Skeletal muscle tissue (tissue), 4 donors: ENCODE results near the gene NKD2. TPM values are rescaled to one million over a fixed set of nuclear protein-coding genes. Genes with fewer than 3 reads are reported as not detected.
"Not testable (repeated sequence)": the region's sequence is repeated elsewhere in the genome, so short reads cannot be mapped to it uniquely, and the experiment has no call there.

Source experiments
- H3K27ac ChIP-seq: one replicate; pipeline ENCODE4 v1.7.0; 2013; ENCODE audit warnings: mild to moderate bottlenecking, low read depth, low read length, inconsistent platforms
- H3K27me3 ChIP-seq, 3 donors: one replicate each; pipeline ENCODE4 v1.7.0; 2013; ENCODE audit warnings: low read length in 3 of 3; ENCODE audit not compliant: control insufficient read depth in 3 of 3, insufficient read depth in 3 of 3
- H3K36me3 ChIP-seq, 3 donors: one replicate each; pipeline ENCODE4 v1.7.0; 2013; ENCODE audit warnings: low read length in 3 of 3; ENCODE audit not compliant: control insufficient read depth in 3 of 3, insufficient read depth in 3 of 3
- H3K4me1 ChIP-seq, 3 donors: one replicate each; pipeline ENCODE4 v1.7.0; 2013; ENCODE audit warnings: low read length in 3 of 3, mild to moderate bottlenecking in 3 of 3; ENCODE audit not compliant: control insufficient read depth in 3 of 3, insufficient read depth in 3 of 3
- H3K4me3 ChIP-seq, 3 donors: one replicate each; pipeline ENCODE4 v1.7.0; 2013; ENCODE audit warnings: low read length in 3 of 3
- H3K9ac ChIP-seq, 3 donors: one replicate each; pipeline ENCODE4 v1.7.0; 2013; ENCODE audit warnings: low read length in 3 of 3, mild to moderate bottlenecking in 3 of 3, moderate library complexity in 2 of 3, low read depth in 1 of 3
- H3K9me3 ChIP-seq, 3 donors: one replicate each; pipeline ENCODE4 v1.7.0; 2013; ENCODE audit warnings: low read length in 3 of 3; ENCODE audit not compliant: control insufficient read depth in 3 of 3
- total RNA-seq: library from RNA; depleted of rRNA; stranded (reverse); fragments of >200 nt; gene quantifications from one replicate; pipeline ENCODE4 v1.2.3, GENCODE V29; 2014
- donor health status: Osteomylitis.

The NKD2 gene
- total RNA-seq, 1 donor from 2014 or later, result 1.6 TPM

DNA sequence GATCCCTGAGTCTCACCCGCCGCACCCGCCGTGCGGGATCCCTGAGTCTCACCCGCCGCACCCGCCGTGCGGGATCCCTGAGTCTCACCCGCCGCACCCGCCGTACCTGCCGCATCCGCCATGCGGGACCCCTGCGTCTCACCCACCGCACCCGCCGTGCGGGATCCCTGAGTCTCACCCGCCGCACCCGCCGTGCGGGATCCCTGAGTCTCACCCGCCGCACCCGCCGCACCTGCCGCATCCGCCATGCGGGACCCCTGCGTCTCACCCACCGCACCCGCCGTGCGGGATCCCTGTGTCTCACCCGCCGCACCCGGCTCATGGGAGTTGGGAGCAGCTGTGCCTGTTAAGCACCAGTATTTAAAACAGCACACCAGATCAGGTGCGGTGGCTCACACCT lies 52.7 kb downstream of the NKD2 start:
- H3K36me3 ChIP-seq, result peaks cover 4 to 28% (median 14%) of the 10 kb centered on the region in 3 donors
- H3K9ac ChIP-seq, H3K4me3 ChIP-seq, H3K9me3 ChIP-seq, H3K27ac ChIP-seq, H3K27me3 ChIP-seq, H3K4me1 ChIP-seq: not testable (repeated sequence)

DNA sequence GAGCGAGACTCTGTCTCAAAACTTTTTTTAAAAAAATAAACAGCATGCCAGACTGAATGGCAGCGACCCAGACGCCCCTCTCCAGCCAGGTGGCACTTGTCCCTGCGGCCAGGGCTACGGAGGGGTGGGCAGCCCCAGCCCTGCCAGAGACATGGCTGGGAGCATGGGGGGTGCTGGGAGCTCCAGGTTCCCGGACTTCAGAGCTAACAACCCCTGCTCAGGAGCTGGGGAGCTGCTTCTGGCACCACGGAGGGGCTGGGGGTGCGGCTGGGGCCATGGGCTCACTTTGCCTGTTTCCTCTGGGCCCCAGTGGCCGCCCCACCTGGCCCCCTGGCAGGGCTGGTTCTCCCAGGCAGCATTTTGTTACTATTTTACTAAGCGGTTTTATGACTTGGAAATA lies 53.3 kb downstream of the NKD2 start:
- peaks cover 4 to 24% (median 14%) of the 10 kb centered on the region in 3 donors for H3K36me3 ChIP-seq
- no peak overlapping the region for H3K27ac ChIP-seq
- no peak overlapping the region for H3K4me3 ChIP-seq
- no peaks in the 10 kb centered on the region for H3K27me3 ChIP-seq
- no peaks in the 10 kb centered on the region for H3K4me1 ChIP-seq
- H3K9ac ChIP-seq, result no peak overlapping the region
- H3K9me3 ChIP-seq, result no peaks in the 10 kb centered on the region

DNA sequence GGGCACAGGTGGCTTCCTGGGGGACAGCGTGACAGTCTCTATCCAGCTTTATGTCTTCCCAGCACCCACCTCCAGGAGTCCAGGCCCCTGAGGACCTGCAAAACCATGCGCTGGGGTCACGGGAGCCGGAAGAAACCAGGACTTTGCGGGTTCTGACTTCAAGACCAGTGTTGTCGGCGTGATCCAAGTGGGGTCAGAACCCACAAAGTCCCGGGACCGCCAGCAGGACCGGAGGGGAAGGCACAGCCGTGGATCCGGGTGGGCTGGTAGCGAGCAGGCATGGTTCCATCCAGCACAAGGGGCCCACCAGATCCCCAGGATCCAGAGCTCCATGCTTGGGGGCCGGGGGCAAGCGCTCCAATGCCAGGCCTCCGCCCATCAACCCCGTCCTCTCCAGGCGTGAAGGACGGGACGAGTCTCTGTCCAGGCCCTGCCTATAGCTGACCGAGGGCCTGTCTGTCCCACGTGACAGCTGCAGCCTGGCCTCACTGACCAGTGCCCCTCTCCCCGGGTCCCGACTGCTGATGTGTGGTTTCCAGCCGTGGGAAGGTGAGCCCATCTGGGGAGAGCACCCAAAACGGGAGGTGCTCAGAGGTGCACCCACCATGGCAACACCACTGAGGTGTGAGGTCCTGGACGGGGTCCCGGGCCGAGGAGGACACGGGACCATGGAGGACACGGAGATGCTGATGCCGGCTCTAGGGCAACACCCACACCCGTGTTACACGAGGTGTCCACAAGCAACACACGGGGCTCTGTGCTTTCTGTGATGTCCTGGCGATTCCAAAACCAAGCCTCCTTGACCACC lies 54.4 kb downstream of the NKD2 start:
- H3K9me3 ChIP-seq, result no peaks in the 10 kb centered on the region
- H3K27ac ChIP-seq, result no peak overlapping the region
- H3K36me3 ChIP-seq, result peaks cover 6 to 23% (median 14%) of the 10 kb centered on the region in 3 donors
- no peak overlapping the region for H3K4me3 ChIP-seq
- H3K4me1 ChIP-seq, result no peaks in the 10 kb centered on the region
- H3K9ac ChIP-seq, result no peak overlapping the region
- H3K27me3 ChIP-seq, result no peaks in the 10 kb centered on the region

DNA sequence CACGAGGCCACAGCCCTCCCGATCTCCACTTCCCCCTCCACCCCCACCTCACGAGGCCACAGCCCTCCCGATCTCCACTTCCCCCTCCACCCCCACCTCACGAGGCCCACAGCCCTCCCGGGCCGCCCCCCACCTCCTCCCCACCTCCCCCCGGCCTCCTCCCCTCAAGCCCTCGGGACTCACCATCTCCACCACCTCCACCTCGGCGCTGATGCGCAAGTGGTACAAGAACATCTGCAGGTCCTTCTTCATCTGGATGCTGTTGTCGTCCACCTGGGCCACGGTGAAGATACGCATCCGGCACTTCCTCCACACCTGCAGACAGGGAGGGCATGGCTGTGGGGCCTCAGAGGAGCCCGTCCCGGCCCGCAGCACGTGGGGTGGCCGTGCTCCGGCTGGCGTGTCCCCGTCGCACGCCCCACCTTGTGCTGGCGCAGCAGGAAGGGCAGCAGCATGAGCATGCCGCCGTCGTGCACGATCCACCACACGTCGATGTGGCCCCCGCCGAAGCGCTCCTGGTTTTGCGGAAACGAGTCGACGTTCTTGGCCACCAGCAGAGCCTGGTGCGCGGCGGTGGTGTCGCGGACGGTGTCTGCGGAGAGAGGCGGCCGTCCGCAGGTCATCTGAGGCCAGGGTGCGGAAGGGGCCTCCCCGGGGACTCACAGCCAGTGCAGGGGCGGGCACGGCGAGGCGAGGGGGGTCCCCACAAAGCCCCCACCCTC lies 55.2 kb downstream of the NKD2 start:
- H3K36me3 ChIP-seq, result peaks cover 6 to 23% (median 12%) of the 10 kb centered on the region in 3 donors
- H3K9ac ChIP-seq, result no peak overlapping the region
- H3K27me3 ChIP-seq, result no peaks in the 10 kb centered on the region
- no peak overlapping the region for H3K27ac ChIP-seq
- H3K9me3 ChIP-seq, result no peaks in the 10 kb centered on the region
- H3K4me3 ChIP-seq, result no peak overlapping the region
- no peaks in the 10 kb centered on the region for H3K4me1 ChIP-seq

DNA sequence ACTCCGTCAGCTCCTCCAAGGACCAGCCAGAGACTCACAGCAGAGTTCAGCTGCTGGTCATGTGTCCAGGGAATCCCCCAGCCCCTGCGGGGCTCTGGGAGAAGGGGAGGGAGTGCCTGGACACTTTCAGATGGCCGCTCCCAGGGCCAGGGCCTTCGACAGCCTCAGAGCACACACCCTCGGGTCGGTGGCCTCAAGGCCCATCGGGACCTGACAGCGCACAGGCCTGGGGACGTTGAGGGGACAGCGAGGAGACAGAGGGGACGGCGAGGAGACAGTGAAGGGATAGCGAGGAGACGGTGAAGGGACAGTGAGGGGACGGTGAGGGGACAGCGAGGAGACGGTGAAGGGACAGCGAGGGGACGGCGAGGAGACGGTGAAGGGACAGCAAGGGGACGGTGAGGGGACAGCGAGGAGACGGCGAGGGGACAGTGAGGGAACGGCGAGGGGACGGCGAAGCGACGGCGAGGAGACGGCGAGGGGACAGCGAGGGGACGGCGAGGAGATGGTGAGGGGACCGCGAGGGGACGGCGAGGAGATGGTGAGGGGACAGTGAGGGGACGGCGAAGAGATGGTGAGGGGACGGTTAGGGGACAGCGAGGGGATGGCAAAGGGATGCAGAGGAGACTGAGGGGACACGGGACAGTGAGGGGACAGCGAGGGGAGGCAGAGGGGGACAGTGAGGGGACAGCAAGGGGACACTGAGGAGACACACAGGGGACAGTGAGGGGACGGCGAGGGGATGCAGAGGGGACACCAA lies 56.0 kb downstream of the NKD2 start:
- Histone ChIP-seq H3K27me3 (no peaks in the 10 kb centered on the region), H3K27ac (no peak overlapping the region), H3K4me1 (no peaks in the 10 kb centered on the region), H3K9ac (no peak overlapping the region), H3K4me3 (no peak overlapping the region), H3K36me3 (peaks cover 2 to 21% (median 8%) of the 10 kb centered on the region in 3 donors), H3K9me3 (no peaks in the 10 kb centered on the region)

DNA sequence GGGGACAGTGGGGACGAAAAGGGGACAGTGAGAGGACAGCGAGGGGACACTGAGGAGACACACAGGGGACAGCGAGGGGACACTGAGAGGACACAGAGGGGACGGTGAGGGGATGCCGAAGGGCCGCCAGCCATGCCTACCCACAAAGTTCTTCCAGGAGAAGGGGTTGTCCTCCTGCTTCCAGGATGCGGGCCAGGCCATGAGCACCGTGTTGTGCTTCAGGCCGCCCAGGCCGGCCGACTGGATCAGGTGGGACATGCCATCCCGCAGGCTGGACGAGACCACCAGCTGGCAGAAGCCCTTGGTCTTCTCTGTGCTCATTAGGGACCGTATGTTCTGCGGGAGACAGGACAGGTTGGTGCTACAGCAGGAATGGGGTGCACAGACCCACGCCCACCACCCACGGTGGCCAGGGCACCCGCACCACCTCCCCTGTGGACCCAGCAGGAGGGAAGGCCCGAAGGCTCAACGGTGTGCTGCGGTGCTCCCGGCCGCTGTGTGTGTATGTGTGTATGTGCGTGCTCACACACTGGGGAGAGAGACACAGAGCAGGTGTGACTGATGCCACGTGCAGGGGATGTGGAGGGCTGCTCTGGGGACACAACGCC lies 56.6 kb downstream of the NKD2 start:
- Histone ChIP-seq H3K9me3 (no peaks in the 10 kb centered on the region), H3K9ac (no peak overlapping the region), H3K27ac (no peak overlapping the region), H3K27me3 (no peaks in the 10 kb centered on the region), H3K4me3 (no peak overlapping the region), H3K4me1 (no peaks in the 10 kb centered on the region), H3K36me3 (peaks cover 2 to 21% (median 3%) of the 10 kb centered on the region in 3 donors)

DNA sequence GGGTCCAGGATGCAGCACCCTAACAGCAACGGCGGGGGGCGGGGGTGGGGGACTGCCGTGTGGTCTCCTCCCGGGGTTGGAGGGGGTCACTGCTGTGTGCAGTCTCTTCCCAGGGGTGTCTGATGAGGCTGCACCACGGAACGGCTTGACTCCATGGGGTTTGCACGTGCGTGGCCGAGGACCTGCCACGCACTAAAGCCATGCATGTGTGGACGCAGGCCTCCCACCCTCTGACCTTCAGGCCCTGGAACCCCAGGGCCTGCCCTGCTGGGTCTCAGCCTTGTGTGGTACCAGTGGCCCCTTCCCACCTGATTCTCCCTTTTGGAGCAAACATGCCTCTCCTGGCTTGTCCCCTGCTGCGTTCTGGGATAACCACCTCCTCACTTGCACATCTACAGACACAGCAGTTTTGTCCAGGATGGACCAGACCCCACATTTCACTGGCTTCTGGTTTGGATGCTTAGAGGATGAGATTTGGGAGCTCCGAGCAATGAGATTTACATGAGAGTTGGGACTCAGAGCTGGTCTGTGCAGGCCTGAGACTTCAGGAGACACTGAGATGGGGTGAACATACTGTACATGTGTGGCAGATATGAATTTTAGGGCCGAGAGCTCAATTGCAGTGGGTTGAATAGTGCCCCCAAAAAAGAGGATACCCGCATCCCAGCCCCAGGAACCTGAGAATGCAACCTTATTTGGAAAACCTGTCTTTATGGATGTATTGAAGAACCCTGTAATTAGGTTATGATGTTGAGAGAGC lies 57.5 kb downstream of the NKD2 start:
- no peak overlapping the region for H3K27ac ChIP-seq
- H3K9me3 ChIP-seq, result no peaks in the 10 kb centered on the region
- H3K36me3 ChIP-seq, result peaks cover 2 to 21% (median 3%) of the 10 kb centered on the region in 3 donors
- H3K9ac ChIP-seq, result no peak overlapping the region
- H3K27me3 ChIP-seq, result no peaks in the 10 kb centered on the region
- H3K4me3 ChIP-seq, result no peak overlapping the region
- H3K4me1 ChIP-seq, result no peaks in the 10 kb centered on the region

DNA sequence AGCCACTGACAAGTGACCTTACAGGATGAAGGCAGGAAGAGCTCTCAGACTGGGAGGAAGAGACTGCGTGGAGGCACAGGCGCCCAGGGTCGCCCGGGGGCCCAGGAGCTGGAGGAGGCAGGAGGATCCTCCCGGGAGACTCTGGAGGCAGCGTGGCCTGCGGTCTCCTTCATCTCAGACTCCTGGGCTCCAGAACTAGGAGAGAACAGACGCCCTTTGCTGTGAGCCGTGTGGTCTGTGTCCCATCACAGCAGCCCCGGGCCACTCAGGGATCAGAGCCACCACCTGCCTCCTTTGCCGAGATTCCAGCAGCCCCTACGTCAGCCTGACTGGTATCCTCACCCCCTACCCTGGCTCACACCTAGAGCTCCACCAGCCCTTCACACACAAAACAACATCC lies 58.1 kb downstream of the NKD2 start:
- Histone ChIP-seq H3K4me3 (no peak overlapping the region), H3K36me3 (peaks cover 2 to 21% (median 3%) of the 10 kb centered on the region in 3 donors), H3K27me3 (no peaks in the 10 kb centered on the region), H3K27ac (no peak overlapping the region), H3K9me3 (no peaks in the 10 kb centered on the region), H3K9ac (no peak overlapping the region), H3K4me1 (no peaks in the 10 kb centered on the region)
